ENCODE measurements around the gene IRS1. TPM values are rescaled to one million over a fixed set of nuclear protein-coding genes. Genes with fewer than 3 reads are reported as not detected.

Gene IRS1
- total and polyA plus RNA-seq, 2 donors from 2014 or later: 4.5 to 13.4 TPM

GRCh38 chr2:226683196-226683595 lies 116.4 kb downstream of the IRS1 start:
- H3K27ac ChIP-seq (ENCODE audit: low read depth in 2 of 2, low read length in 2 of 2): no peak overlapping the region
- DNase-seq (no peak), FAIRE-seq (no peak)
- peaks cover 0 to 3% (median 0%) of the 10 kb centered on the region in 3 donors for H3K9me3 ChIP-seq (ENCODE audit: control insufficient read depth in 2 of 3, insufficient read depth in 1 of 3, low read length in 3 of 3)
- H3K27me3 ChIP-seq (ENCODE audit: control insufficient read depth, insufficient read depth, low read length): no peaks in the 10 kb centered on the region
- no peaks in the 10 kb centered on the region for H3K36me3 ChIP-seq (ENCODE audit: control insufficient read depth in 2 of 3, insufficient read depth in 3 of 3, low read length in 3 of 3)
- no peaks in the 10 kb centered on the region for H3K4me1 ChIP-seq (ENCODE audit: control insufficient read depth in 2 of 3, insufficient read depth in 2 of 3, low read depth in 1 of 3, low read length in 3 of 3)
- H3K4me3 ChIP-seq (ENCODE audit: low read length in 3 of 3): no peak overlapping the region
- TF ChIP-seq, protein P1, sequence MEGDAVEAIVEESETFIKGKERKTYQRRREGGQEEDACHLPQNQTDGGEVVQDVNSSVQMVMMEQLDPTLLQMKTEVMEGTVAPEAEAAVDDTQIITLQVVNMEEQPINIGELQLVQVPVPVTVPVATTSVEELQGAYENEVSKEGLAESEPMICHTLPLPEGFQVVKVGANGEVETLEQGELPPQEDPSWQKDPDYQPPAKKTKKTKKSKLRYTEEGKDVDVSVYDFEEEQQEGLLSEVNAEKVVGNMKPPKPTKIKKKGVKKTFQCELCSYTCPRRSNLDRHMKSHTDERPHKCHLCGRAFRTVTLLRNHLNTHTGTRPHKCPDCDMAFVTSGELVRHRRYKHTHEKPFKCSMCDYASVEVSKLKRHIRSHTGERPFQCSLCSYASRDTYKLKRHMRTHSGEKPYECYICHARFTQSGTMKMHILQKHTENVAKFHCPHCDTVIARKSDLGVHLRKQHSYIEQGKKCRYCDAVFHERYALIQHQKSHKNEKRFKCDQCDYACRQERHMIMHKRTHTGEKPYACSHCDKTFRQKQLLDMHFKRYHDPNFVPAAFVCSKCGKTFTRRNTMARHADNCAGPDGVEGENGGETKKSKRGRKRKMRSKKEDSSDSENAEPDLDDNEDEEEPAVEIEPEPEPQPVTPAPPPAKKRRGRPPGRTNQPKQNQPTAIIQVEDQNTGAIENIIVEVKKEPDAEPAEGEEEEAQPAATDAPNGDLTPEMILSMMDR (IDR thresholded peaks at IDR 0.05; ENCODE audit: borderline replicate concordance, extremely low read depth, insufficient read depth): no peak
- intact Hi-C loops (cut with DNase I): no loop called here
- H3K9ac ChIP-seq (ENCODE audit: low read length in 3 of 3): no peak overlapping the region

Other genes starting within 250 kb of the IRS1 start
- gene RHBDD1, start 36.2 kb upstream of the IRS1 start, total RNA-seq: 49.9 TPM
- gene RHBDD1, start 36.2 kb upstream of the IRS1 start, polyA plus RNA-seq (ENCODE audit: insufficient read depth, low read depth, low replicate concordance): 8.3 TPM